GM11168 (cell line): ENCODE measurements around the gene KRTAP10-1.
"Not testable (repeated sequence)": the region's sequence is repeated elsewhere in the genome, so short reads cannot be mapped to it uniquely, and the experiment has no call there.

ENCODE experiments used
- in situ Hi-C: fragments of 300-500 bp; cut with MboI; formaldehyde crosslinking; loops from one replicate; pipeline ENCODE4 v1.12.0; 2022; ENCODE audit warnings: low sequenced_read_pairs; ENCODE audit not compliant: unreplicated experiment

KRTAP10-1 gene, protein sequence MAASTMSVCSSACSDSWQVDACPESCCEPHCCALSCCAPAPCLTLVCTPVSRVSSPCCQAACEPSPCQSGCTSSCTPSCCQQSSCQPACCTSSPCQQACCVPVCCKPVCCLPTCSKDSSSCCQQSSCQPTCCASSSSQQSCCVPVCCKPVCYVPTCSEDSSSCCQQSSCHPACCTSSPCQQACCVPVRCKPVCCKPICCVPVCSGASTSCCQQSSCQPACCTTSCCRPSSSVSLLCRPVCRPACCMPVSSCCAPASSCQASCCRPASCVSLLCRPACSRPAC

DNA sequence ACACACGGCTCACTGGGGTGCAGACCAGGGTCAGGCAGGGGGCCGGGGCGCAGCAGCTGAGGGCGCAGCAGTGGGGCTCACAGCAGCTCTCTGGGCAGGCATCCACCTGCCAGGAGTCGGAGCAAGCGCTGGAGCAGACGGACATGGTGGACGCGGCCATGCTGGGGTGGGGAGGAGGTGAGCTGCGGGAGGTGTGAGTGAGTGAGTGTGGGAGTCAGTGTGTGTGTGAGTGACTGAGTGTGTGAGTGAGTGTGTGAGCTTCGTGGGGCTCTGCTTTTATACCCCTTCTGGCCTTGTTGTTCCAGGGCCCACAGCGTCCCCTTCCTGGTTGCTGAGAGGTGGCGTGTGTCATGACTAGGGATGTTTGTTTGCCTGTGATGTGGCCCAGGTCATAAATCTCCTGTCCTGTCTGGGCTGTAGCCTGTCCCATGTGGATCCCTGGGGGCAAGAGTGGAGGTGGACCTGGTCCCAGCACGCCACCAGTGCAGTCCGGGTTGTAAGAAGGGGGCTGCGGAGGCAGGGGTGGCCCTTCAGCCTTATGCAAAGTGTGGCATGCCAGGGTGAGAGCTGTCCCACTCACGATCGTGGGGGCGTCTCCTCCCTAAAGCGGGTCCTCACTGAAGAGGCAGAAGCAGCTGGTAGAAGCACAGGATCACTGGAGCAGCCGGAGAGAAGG is at the start of gene KRTAP10-1:
Gene KRTAP10-1, minus strand, starts transcription at position 205 of the 676 bp plus-strand sequence. Its CDS starts 45 bp downstream, at position 160.
- in situ Hi-C loops = no loop called here

DNA sequence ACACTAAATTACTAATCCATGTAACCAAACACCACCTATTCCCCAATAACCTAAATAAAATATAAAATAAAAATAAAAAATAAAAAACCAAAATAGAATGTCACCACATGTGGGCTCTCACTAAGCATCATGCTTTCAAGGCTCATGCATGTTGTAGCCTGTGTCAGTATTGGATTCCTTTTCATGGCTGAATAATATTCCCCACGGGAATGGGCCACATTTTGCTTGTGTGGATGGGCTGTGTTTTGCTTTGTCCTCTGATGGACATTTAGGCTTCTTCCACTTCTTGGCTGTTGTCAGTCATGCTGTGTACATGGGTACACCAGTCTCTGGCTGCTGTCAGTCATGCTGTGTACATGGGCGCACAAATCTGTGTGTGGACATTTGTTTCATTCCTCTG is 49.1 kb upstream of the KRTAP10-1 start:
- in situ Hi-C loops = no loop called here

DNA sequence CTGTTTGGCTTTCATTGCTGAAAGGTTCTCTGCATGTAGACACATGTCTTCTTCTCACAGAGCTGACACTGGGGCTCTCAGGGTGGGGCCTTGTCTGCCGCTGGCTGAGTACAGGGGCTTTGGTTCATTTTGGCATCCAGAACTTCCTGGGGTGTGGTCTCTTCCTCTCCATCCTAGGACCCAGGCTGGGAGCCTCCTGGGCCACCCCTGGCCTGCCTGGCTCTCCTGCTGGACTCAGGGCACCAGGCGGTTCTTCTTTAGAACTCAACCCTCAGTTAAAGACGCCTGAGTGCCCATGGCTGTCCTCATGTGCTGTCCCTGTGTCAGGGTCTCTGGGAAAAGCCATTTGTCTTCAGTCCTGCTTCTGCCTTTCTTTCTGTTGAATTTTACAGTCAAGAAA is 45.9 kb upstream of the KRTAP10-1 start:
- in situ Hi-C loops = no loop called here

DNA sequence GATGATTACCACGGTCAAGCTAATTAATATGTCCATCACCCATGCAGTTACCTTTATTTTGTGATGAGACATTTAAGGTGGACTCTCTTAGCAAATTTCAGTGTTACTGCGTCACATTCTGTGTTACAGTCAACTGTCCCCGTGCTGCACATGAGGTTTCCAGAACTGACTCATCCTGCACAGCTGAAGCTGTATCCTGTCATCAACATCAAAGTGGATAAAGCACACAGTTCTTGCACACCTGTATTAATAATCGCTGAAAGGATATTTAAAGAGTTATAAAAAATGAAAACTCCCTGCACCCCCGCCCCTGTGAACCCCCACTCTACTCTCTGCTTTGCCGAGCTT is 43.8 kb upstream of the KRTAP10-1 start:
- in situ Hi-C loops = no loop called here

DNA sequence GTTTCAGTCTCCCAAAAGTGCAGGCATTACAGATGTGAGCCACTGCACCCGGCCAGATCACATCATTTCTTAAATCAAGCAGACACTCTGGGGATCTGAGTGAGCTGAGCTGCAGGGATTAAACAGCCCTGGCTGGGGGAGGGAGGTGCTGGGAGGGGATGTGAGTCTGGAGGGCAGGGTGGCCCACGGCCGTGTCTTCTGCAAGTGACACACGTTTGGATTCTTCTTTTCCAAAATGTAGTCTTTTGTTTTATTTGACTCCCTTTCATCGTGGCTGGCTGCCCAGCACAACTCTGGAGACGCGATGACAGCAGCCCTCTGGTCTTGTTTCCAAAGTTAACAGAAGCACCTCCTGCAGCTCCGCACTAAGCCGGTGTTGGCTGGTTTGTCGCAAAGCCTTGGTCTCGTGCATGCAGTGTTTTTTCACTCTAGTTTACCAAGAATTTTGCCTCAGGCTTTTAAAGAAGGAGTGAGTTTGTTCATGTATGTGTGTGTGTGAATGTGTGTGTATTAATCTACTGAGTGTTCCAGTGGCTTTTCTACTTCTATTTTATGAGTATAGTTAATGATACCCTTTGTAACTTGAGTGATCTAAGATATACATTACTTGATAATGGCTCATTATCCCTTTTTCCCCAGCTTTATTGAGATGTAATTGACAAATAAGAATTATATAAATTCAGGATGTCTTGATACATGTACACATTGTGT is 43.2 kb upstream of the KRTAP10-1 start:
- in situ Hi-C loops = no loop called here

DNA sequence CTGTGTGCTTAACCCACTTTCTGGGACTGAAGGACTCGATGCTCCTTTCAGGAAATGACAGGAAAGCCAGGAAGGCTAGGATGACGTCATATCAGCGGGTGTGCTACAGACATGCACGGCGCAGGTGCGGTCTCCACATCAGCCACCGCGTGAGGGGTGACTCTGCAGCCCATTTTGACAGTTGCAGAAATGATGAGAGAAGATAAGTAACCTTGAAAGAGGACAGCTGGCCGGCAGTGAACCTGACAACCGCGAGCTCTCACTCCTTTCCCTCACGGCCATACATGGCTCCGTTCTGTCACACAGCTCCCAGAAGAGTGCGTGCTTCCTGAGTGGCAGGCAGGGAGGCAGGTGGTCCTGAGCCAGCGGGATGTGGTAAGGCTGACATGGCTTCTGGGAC is 42.1 kb upstream of the KRTAP10-1 start:
- in situ Hi-C loops = no loop called here

DNA sequence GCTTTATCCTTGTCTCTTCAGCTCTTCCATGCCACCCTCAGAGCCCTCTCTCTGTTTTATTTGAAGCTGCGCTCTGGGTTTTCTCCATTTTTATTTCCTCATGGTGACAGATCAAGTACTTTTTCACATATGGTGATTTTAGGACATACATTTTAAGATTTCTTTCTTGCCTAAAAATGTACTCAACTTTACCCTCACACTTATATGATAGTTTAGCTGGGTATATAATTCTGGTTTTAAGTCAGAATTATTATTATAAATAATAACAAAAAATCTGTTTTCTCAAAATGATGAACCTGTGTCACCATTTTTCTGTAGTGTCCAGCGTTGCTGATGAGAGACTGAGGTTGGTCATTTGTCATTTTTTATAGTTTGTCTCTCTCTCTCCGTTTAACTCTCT is 41.2 kb upstream of the KRTAP10-1 start:
- in situ Hi-C loops = no loop called here

DNA sequence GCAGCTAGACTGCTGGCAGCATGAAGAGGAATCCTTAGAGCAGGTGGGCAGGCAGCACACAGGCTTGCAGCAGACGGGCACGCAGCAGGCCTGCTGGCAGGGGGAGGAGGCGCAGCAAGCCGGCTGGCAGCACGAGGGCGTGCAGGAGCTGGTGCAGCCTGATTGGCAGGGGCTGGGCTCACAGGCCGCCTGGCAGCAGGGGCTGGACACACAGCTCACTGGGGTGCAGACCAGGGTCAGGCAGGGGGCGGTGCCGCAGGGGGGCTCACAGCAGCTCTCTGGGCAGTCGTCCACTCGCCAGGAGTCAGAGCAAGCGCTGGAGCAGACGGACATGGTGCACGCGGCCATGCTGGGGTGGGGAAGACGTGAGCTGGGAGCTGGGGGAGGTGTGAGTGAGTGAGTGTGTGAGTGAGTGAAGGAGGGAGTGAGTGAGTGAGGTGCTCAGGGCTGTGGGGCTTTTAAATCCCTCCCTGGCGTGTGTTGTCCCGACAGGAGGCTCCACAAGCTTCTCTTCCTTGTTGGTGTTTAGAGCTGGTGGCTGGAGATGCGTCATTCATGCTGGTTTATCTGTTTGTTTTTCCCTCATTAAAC is 40.3 kb upstream of the KRTAP10-1 start, which contains the start of gene KRTAP10-5:
Gene KRTAP10-5, minus strand, starts transcription at position 374 of the 591 bp plus-strand sequence. Its CDS starts 26 bp downstream, at position 348.
- in situ Hi-C loops = not testable (repeated sequence)

DNA sequence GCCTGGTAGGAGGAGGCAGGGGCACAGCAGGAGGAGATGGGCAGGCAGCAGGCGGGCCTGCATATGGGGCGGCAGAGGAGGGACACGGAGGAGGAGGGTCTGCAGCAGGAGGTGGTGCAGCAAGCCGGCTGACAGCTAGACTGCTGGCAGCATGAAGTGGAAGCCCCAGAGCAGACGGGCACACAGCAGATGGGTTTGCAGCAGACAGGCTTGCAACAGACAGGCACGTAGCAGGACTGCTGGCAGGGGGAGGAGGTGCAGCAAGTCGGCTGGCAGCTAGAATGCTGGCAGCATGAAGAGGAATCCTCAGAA is 39.8 kb upstream of the KRTAP10-1 start:
- in situ Hi-C loops = no loop called here

DNA sequence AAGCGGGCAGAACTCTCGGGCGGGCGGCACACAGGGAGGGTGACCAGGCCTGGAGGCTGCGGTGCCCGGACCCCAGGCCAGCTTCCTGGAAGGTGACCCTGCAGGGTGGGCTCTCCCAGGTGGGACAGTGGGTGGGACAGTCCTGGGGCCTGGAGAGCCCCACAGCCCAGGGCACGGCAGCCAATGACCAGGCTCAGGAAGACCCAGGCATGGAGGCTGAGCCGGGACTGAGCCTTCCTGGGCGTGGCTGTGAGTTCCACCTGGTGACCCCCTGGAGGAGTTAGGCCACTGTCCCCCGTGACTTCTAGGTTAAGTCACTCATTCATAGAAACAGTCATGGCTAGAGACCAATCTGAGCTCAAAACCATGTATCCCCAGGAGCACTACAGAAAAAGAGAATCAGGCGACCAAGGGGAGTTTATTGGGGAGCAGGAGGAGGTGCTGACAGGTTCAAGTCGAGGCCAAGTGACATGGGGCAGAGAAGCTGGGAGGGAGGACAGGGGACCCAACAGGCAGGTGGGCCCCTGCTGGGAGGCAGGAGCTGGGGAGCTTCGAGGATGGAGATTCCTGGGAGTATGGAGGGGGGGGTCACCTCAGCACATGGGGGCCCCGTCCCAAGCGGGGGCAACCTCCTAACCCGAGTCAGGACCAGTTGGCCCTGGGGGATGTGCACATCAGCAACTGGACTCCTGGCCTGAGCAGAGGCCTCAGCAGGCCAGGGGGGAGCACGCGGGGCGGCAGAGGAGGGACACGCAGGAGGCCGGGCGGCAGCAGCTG is 39.2 kb upstream of the KRTAP10-1 start:
- in situ Hi-C loops = no loop called here

DNA sequence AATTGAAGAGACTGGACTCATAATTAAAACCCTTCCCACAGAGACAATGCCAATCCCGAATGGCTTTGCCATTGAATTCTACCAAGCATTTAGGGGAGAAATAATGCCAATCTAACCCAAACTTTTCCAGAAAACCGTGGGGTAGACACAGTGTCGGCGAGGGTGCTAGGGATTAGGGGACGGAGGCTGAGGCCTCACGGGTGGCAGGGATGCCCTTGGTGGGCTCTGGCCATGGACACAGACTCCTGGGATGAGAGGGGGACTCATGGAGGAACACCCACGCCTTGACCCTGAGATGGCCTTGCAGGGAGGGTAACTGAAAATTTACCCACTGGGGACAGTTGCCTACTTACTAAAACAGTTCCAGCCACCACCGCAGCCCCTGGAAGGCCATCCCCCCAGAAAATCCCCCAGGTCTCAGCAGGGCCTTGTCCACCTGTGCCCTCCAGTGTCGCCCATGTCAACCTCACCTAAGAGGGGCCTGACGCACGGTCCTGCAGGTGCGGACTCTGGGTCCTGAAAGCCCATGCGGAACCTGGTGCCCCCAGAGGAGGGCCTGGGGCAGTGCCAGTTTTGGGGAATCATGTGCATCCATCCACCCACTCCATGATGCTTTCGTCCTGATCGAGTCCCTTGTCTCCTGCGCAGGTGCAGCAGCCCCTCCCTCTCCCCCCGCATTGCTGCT is 38.5 kb upstream of the KRTAP10-1 start:
- in situ Hi-C loops = no loop called here

DNA sequence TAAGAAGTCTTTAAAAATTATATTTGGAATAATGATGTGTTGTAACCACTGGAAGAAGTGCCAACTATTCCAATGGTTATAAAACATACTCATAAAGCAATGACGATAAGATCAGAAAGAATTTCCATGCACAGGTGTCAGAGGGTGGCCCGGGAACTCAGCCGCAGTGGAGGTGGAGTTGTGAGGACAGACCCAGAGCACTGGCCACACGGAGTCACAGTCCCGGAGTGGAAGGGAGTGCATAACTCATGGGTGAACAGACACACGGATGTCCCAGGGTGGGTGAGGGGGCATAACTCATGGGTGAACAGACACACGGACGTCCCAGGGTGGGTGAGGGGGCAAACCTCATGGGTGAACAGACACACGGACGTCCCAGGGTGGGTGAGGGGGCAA is 36.0 kb upstream of the KRTAP10-1 start:
- in situ Hi-C loops = no loop called here

DNA sequence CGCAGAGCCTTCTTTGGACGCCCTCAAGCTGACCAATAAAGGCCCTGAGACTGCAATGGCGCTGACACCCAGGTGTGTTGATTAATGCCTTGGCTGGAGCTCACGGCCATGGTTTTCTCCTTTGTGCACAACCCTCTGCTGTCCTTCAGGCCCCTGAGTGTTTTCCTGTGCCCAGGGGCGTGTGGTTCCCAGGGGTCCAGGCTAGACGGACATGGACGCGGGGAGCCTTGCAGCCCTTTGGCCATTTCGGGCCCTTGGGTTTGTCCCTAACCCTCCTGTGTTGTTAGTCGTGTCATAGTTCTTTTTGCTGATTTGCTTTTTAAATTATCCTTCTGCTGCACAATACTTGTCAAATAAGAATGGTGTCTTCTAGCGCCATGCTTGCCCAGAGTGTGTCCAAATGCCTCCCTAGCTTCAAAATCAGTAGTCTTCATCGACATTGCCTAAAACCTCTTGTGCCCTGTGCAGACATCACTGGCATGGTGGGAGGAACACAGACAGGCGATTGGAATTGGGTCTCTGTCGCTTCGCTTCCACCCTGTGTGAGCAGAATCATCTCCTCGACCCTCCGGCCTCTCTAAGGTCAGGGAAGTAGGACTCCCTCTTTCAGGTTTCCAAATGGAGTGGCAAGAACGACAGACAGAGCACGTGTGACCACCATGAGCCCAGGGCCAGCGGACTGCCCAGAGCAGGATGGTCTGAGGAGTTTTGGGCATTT is 35.5 kb upstream of the KRTAP10-1 start:
- in situ Hi-C loops = no loop called here

DNA sequence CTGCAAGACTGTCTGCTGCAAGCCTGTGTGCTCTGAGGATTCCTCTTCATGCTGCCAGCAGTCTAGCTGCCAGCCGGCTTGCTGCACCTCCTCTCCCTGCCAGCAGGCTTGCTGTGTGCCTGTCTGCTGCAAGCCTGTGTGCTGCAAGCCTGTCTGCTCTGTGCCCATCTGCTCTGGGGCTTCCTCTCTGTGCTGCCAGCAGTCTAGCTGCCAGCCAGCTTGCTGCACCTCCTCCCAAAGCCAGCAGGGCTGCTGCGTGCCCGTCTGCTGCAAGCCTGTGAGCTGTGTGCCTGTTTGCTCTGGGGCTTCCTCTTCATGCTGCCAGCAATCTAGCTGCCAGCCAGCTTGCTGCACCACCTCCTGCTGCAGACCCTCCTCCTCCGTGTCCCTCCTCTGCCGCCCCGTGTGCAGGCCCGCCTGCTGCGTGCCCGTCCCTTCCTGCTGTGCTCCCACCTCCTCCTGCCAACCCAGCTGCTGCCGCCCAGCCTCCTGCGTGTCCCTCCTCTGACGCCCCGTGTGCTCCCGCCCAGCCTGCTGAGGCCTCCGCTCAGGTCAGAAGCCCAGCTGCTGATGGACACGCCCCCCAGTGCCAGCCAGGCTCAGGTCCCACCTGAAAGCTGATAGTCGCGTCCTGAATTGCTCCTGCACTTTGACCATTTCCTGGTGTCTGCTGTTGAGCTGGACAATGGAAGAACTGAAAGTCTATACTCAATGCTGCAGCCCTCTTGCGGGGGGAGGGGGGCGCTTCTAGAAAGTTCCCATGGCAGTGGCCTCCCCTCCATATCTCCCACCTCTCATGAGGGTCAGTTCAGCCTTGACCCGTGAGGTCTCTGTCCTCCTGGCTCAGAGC is 34.7 kb upstream of the KRTAP10-1 start:
- in situ Hi-C loops = no loop called here

DNA sequence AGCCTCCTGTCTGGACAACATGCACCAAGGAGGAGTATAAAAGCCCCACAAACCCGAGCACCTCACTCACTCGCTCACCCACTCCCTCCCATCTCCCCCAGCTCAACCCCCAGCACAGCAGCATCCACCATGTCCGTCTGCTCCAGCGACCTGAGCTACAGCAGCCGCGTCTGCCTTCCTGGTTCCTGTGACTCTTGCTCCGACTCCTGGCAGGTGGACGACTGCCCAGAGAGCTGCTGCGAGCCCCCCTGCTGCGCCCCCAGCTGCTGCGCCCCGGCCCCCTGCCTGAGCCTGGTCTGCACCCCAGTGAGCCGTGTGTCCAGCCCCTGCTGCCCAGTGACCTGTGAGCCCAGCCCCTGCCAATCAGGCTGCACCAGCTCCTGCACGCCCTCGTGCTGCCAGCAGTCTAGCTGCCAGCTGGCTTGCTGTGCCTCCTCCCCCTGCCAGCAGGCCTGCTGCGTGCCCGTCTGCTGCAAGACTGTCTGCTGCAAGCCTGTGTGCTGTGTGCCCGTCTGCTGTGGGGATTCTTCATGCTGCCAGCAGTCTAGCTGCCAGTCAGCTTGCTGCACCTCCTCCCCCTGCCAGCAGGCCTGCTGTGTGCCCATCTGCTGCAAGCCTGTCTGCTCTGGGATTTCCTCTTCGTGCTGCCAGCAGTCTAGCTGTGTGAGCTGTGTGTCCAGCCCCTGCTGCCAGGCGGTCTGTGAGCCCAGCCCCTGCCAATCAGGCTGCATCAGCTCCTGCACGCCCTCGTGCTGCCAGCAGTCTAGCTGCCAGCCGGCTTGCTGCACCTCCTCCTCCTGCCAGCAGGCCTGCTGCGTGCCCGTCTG is 33.8 kb upstream of the KRTAP10-1 start, which contains the start of gene KRTAP10-4:
Gene KRTAP10-4, plus strand, starts transcription at position 100 of the 827 bp plus-strand sequence. Its CDS starts 30 bp downstream, at position 130.
- in situ Hi-C loops = not testable (repeated sequence)

DNA sequence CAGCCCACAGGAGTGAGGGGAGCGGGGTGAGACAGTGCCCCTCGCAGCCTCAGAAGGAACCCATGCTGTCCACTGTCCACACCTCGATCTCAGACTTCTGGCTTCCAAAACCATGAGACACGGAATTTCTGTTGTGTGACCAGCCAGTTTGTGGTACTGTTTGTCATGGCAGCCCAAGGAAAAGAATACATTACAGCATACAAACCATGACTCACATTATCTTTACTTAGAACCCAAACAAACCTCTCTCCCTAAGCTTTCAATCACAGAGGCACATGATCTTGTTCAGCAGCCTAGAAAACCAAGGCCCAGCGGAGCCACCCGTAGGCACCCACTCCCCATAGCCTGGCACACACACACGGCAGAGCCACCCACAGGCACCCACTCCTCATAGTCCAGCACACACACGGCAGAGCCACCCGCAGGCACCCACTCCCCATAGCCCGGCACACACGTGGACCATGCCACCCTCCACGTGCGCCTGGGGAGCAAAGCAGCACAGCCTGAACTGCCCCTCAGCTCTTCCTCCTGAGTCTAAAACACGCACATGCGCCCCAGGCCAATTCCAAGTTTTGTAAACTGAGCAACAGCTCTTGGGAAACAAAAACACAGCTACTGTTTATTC is 33.1 kb upstream of the KRTAP10-1 start:
- in situ Hi-C loops = no loop called here
